Activated T-cell treated with anti-CD3 and anti-CD28 coated beads, Interleukin-2, amount 50 U/mL, for 72 hours (primary cell): ENCODE data around the gene ZSCAN16. TPM values are rescaled to one million over a fixed set of nuclear protein-coding genes. Genes with fewer than 3 reads are reported as not detected.
"Not testable (repeated sequence)": the region's sequence is repeated elsewhere in the genome, so short reads cannot be mapped to it uniquely, and the experiment has no call there.

Source experiments
- ATAC-seq, 2 donors: fragments of 150-1000 bp; cut with Tn5 transposase; replicated peaks in 1 of 2; 2 replicates each; pipeline ENCODE4 v1.10.0; 2021; ENCODE audit warnings: moderate library complexity in 2 of 2, mild to moderate bottlenecking in 1 of 2
- DNase-seq, 2 donors: peaks; one replicate each; pipeline ENCODE4 v3.0.0; 2021 to 2022; ENCODE audit warnings: mixed read lengths in 1 of 2
- H3K27ac Mint-ChIP-seq: one replicate; pipeline ENCODE4 v1.8.0; 2022; ENCODE audit warnings: mild to moderate bottlenecking, moderate library complexity, mixed read lengths
- H3K27me3 Mint-ChIP-seq: one replicate; pipeline ENCODE4 v1.8.0; 2022; ENCODE audit warnings: low read depth, mixed read lengths
- H3K36me3 Mint-ChIP-seq, 2 donors: one replicate each; pipeline ENCODE4 v1.8.0; 2022; ENCODE audit warnings: mixed read lengths in 2 of 2, mild to moderate bottlenecking in 1 of 2; ENCODE audit not compliant: insufficient read depth in 2 of 2
- H3K4me1 Mint-ChIP-seq: one replicate; pipeline ENCODE4 v1.8.0; 2022; ENCODE audit warnings: low read depth, mixed read lengths
- H3K4me3 Mint-ChIP-seq, 2 donors: one replicate each; pipeline ENCODE4 v1.8.0; 2022; ENCODE audit warnings: mild to moderate bottlenecking in 2 of 2, mixed read lengths in 2 of 2, moderate library complexity in 2 of 2
- H3K9me3 Mint-ChIP-seq, 2 donors: one replicate each; pipeline ENCODE4 v1.8.0; 2022; ENCODE audit warnings: mixed read lengths in 2 of 2
- total RNA-seq, 2 donors: library from RNA; stranded (reverse); gene quantifications; one replicate each; pipeline ENCODE4 v1.2.3, GENCODE V29; 2022

The ZSCAN16 gene
- total RNA-seq, 2 donors from 2014 or later: 5.1 to 7.9 TPM

DNA sequence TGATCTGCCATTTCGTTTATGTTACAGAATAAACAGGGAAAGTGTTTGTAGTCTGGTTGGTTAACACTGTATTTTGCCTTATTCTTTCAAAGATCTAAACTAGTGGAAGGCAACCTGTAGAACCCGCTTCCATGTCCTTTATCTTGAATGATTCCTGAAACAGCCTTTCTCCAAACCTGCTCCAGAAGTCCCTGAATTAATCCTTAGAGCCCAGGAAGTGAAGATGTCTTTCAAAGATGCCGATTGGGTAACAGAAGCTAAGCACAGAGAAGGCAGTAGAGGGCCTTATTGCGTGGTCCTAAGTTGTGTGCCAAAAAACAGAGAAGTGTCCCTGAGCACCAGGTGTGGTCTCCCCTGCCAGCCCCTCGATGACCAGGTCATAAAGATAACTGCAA lies 19.2 kb upstream of the ZSCAN16 start:
- Mint-ChIP-seq H3K27me3 (peaks cover 7% of the 10 kb centered on the region), H3K36me3 (peaks cover 3 to 5% of the 10 kb centered on the region in 2 donors), H3K27ac (peak overlapping the region; percentile 24), H3K4me1 (peaks cover 4% of the 10 kb centered on the region), H3K9me3 (peaks cover 3 to 5% of the 10 kb centered on the region in 2 donors), H3K4me3 (peak overlapping the region; percentile 87 to 96)
- no peak for DNase-seq
- peak in 1 of 2 donors; percentile 6 for ATAC-seq

DNA sequence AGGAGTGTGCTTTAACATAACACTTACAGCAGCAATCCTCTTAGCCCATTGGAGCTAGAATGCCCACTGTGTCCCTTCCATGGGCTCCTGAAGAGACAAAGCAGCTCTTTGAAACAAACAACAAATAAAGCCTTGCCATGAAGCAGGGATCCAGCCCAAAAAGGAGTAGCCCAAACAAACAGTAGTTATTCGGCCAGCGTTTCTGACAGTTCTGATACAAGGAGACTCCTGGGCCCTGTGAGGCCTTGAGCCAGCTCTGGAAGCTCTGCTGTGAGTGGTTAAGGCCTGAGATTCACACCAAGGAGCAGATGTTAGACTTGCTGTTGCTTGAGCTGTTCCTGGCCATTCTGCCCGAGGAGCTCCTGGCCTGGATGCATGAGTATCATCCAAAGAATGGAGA lies 16.9 kb upstream of the ZSCAN16 start:
- DNase-seq (no peak), ATAC-seq (no peak)
- no peak overlapping the region for H3K27ac Mint-ChIP-seq

DNA sequence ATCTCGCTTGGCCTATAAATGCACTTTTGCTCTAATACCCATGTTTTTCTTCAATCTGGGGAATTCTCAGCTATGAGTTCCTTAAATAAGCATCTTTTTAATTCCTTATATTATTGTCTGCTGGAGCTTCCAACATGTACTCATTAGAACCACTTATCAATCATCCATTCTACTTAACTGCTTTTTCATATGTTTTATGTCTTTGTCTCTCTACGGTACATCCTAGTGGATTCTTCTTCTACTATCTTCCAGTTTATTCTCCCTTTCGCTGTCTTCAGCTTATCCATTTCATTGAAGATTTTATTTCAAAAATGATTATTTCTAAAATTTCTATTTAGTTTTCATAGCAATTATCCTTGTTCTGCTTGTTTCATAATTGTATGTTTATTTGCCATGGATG lies 12.4 kb upstream of the ZSCAN16 start:
- H3K27me3 Mint-ChIP-seq: no peaks in the 10 kb centered on the region
- no peaks in the 10 kb centered on the region for H3K9me3 Mint-ChIP-seq
- H3K4me1 Mint-ChIP-seq: no peaks in the 10 kb centered on the region
- no peak for DNase-seq
- H3K36me3 Mint-ChIP-seq: peaks cover 5 to 11% of the 10 kb centered on the region in 2 donors
- H3K27ac Mint-ChIP-seq: no peak overlapping the region
- ATAC-seq: no peak
- no peak overlapping the region for H3K4me3 Mint-ChIP-seq

More for the DNA sequence above, 16.9 kb upstream of the ZSCAN16 start:
- H3K4me3 Mint-ChIP-seq: no peak overlapping the region
- peaks cover 3% of the 10 kb centered on the region in 2 donors for H3K36me3 Mint-ChIP-seq
- H3K4me1 Mint-ChIP-seq: peaks cover 4% of the 10 kb centered on the region
- peaks cover 4% of the 10 kb centered on the region for H3K27me3 Mint-ChIP-seq
- peaks cover 3% of the 10 kb centered on the region in 2 donors for H3K9me3 Mint-ChIP-seq

DNA sequence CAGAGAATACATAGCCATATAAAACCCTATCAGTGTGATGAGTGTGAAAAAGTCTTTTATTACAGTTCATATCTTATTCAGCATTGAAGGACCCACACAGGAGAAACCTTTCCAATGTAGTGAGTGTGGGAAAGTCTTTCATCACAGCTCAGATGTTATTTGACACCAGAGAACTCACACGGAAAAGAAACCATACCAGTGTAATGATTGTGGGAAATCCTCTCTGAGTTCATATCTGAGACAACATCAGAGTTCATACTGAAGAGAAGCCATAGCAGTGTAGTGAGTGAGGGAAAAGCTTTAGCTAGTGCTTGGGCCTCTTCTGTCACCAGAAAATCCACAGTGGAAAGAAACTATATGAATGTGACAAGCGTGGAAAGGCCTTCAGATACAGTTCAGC lies 8.6 kb upstream of the ZSCAN16 start:
- no peak for ATAC-seq
- Mint-ChIP-seq H3K9me3 (no peaks in the 10 kb centered on the region), H3K27ac (no peak overlapping the region), H3K27me3 (no peaks in the 10 kb centered on the region), H3K4me3 (no peak overlapping the region), H3K36me3 (peaks cover 7 to 27% of the 10 kb centered on the region in 2 donors), H3K4me1 (no peaks in the 10 kb centered on the region)
- DNase-seq: no peak

DNA sequence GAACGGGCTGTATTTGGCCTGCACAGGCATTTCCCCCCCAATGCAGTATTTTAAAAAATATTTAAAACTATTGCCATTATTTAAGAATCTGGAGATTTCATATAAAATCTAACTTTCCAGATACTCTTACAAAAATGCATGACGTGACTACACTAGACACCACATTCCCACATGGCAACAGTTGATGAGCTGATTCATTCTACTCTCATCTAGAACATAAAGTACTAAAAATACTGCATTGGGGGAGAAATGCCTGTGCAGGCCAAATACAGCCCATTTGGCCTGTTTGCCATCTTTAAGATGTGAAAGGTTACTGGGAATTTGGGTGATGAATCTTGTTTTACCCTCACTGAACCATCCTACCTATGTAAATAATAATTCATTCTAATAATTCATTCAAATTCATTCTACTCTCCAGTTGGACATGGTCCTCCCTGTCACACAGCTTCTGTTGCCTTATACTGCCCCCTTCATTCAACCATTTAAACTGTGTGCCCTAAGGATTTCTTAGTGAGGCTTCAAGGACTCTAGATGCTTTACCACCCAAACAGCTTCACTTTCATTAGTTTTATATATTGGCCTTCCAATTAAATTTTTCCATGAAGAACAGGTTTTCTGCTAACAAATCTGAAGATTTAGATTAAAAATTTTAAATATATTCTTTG lies 6.9 kb upstream of the ZSCAN16 start:
- DNase-seq (no peak), ATAC-seq (no peak)
- H3K4me1 Mint-ChIP-seq: no peaks in the 10 kb centered on the region
- no peak overlapping the region for H3K4me3 Mint-ChIP-seq
- H3K9me3 Mint-ChIP-seq: no peaks in the 10 kb centered on the region
- H3K27me3 Mint-ChIP-seq: no peaks in the 10 kb centered on the region
- no peak overlapping the region for H3K27ac Mint-ChIP-seq
- peaks cover 7 to 34% of the 10 kb centered on the region in 2 donors for H3K36me3 Mint-ChIP-seq

DNA sequence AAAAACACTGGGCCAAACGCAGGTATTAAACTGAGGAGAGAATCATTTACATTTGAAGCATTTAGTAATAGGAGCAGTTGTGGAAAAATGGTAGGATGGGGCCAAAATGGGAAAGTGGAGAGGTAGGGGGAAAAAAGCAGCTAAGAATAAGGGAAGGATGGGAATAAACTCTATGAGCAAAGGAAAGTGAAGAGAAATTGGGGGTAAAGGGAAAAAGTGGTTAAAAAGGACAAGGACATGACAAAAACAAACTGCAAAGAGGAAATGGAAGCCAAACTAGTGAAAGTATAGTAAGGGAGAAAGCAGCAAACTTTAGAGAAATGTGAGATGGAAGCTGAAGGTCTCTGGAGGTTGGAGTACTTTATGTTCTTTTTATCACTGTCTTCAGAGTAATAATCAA lies 6.2 kb upstream of the ZSCAN16 start:
- ATAC-seq (no peak), DNase-seq (no peak)
- no peak overlapping the region for H3K27ac Mint-ChIP-seq
- no peaks in the 10 kb centered on the region for H3K27me3 Mint-ChIP-seq
- no peak overlapping the region for H3K4me3 Mint-ChIP-seq
- peaks cover 9 to 39% of the 10 kb centered on the region in 2 donors for H3K36me3 Mint-ChIP-seq
- no peaks in the 10 kb centered on the region for H3K9me3 Mint-ChIP-seq
- peaks cover 3% of the 10 kb centered on the region for H3K4me1 Mint-ChIP-seq

DNA sequence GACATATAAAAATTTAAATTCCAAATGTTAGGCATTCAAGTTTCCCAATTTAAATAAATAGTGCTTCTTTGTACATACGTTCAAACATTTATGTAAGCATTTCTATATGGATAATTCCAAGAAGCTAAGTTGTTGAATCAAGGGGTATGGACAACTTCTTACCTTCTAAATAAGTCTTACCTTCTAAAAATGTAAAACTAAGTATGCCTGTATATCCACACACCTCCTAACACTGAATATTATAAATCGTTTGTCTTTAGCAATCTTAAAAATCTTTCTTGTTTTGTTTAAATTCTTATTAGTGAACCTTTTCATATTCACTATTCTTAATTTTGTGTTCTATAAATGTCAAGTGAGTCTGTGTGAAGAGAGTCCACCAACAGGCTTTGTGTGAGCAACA lies 2.5 kb upstream of the ZSCAN16 start:
- ATAC-seq: no peak
- Mint-ChIP-seq H3K9me3 (no peaks in the 10 kb centered on the region), H3K4me1 (peaks cover 40% of the 10 kb centered on the region), H3K27ac (peak overlapping the region; percentile 38), H3K4me3 (no peak overlapping the region), H3K27me3 (no peaks in the 10 kb centered on the region), H3K36me3 (peaks cover 9 to 38% of the 10 kb centered on the region in 2 donors)
- no peak for DNase-seq

DNA sequence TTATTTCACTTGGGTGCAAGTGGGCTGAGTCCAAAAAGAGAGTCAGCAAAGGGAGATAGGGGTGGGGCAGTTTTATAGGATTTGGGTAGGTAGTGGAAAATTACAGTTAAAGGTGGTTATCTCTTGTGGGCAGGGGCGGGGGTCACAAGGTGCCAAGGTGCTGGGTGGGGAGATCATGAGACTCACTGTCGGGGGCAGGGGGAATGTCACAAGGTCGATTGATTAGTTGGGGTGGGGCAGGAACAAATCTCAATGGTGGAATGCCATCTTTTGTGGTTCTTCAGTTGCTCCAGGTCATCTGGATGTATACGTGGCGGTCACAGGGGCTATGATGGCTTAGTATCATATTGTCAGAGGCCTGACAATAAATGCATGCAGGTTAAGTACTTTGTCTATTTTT lies 2.1 kb upstream of the ZSCAN16 start:
- not testable (repeated sequence) for H3K4me3 Mint-ChIP-seq, ATAC-seq, DNase-seq, H3K27me3 Mint-ChIP-seq, H3K9me3 Mint-ChIP-seq
- Mint-ChIP-seq H3K4me1 (peaks cover 44% of the 10 kb centered on the region), H3K36me3 (peaks cover 9 to 38% of the 10 kb centered on the region in 2 donors), H3K27ac (peak overlapping the region; percentile 38)

DNA sequence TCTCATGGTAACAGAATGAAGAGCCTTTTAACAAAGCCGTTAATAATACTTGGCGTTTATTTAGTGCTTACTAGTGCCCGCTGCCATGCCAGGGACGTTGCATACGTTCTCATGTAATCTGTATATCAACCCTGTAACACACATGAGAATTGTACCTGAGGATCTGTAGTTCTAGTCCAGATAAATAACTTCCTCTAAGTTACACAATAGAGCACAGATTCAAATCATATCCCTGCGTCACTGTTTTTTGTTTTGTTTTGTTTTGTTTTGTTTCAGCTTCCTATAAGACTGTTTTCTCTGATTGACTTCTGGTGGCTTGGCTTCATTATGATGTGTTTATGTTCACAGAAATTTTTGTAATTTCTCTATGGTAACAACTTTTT lies 553 bp downstream of the ZSCAN16 start:
- no peaks in the 10 kb centered on the region for H3K27me3 Mint-ChIP-seq
- peaks cover 56% of the 10 kb centered on the region for H3K4me1 Mint-ChIP-seq
- peak; percentile 22 to 35 for ATAC-seq

DNA sequence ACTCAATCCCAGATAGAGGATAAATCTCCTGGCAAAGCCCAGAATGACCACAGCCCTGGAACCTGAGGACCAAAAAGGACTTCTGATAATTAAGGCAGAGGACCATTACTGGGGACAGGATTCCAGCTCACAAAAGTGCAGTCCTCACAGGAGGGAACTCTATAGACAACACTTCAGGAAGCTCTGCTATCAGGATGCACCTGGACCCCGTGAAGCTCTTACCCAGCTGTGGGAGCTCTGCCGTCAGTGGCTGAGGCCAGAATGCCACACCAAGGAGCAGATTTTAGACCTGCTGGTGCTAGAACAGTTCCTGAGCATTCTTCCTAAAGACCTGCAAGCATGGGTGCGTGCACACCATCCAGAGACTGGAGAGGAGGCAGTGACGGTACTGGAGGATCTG lies 992 bp downstream of the ZSCAN16 start:
- no peaks in the 10 kb centered on the region for H3K27me3 Mint-ChIP-seq
- ATAC-seq (no peak), DNase-seq (no peak)
- peak overlapping the region; percentile 98 to 99 for H3K4me3 Mint-ChIP-seq
- H3K36me3 Mint-ChIP-seq: peaks cover 6 to 29% of the 10 kb centered on the region in 2 donors
- peak overlapping the region; percentile 99 for H3K27ac Mint-ChIP-seq
- H3K4me1 Mint-ChIP-seq: peaks cover 58% of the 10 kb centered on the region
- H3K9me3 Mint-ChIP-seq: no peaks in the 10 kb centered on the region

More for the DNA sequence above, 553 bp downstream of the ZSCAN16 start:
- peak overlapping the region; percentile 99 for H3K27ac Mint-ChIP-seq
- H3K4me3 Mint-ChIP-seq: peak overlapping the region; percentile 98 to 99
- no peaks in the 10 kb centered on the region for H3K9me3 Mint-ChIP-seq
- no peak for DNase-seq
- H3K36me3 Mint-ChIP-seq: peaks cover 6 to 33% of the 10 kb centered on the region in 2 donors

DNA sequence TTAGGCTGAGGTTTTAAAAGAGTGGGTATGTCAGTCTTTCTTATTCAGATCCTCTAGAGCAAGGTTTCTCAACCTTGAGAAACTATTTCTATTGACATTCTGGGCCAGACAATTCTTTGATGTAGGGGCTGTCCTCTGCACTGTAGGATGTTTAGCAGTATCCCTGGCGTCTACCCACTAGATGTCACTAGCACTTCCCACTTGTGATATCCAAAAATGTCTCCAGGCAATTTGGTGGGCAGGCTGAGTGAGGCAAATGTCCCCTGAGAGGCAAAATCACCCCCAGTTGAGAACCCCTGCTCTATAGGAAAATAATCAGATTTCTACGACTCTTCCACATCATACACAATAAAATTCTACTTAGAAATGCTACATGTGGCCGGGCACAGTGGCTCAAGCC lies 9.6 kb downstream of the ZSCAN16 start:
- H3K4me1 Mint-ChIP-seq: peaks cover 59% of the 10 kb centered on the region
- peak overlapping the region; percentile 35 to 37 for H3K4me3 Mint-ChIP-seq
- peaks cover 5 to 12% of the 10 kb centered on the region in 2 donors for H3K36me3 Mint-ChIP-seq
- H3K9me3 Mint-ChIP-seq: no peaks in the 10 kb centered on the region
- no peak for ATAC-seq
- DNase-seq: peak in 1 of 2 donors; percentile 21
- peak overlapping the region; percentile 70 for H3K27ac Mint-ChIP-seq
- H3K27me3 Mint-ChIP-seq: no peaks in the 10 kb centered on the region

DNA sequence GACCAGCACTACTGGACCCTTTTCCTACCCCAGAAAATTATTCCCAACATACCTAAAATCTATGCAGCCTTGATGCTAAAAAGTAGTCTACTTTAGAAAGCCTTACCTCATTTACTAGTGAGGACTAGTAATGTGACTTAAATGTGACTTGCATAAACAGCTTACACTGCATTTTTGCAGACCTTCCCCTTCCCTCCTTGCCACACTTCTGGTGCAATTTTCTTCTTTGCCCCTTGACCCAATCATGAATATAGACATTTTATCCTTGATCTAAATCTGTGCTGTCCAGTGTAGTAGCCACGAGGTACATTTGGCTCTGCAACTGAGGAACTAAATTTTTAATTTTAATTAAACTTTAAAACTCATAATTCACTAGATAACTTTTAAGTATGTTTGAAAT lies 10.3 kb downstream of the ZSCAN16 start:
- Mint-ChIP-seq H3K9me3 (no peaks in the 10 kb centered on the region), H3K27ac (peak overlapping the region; percentile 11), H3K27me3 (no peaks in the 10 kb centered on the region), H3K4me3 (peak overlapping the region in 1 of 2 donors; percentile 46), H3K4me1 (peaks cover 60% of the 10 kb centered on the region), H3K36me3 (peaks cover 5 to 9% of the 10 kb centered on the region in 2 donors)
- ATAC-seq (no peak), DNase-seq (no peak)

DNA sequence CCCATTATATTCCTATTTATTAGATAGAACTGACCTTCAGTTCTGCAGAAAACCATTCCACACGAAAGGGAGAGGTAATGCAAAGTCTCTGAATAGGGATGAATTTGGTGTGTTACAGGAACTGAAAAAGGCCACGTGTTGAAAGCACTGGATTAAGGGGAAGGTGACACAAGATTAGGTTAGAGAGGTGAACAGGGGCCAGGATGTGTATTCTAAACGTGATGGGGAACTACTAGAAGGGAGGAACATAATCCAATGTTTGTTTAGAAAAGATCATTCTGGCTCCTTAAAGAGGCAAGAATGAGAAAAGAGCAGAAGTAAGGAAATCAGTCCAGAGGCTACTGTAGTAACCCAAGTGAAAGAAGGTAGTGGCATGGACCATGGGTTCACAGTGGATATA lies 11.0 kb downstream of the ZSCAN16 start:
- Mint-ChIP-seq H3K27ac (peak overlapping the region; percentile 94), H3K36me3 (peaks cover 5 to 6% of the 10 kb centered on the region in 2 donors), H3K4me1 (peaks cover 65% of the 10 kb centered on the region), H3K9me3 (no peaks in the 10 kb centered on the region), H3K27me3 (no peaks in the 10 kb centered on the region), H3K4me3 (peak overlapping the region; percentile 91 to 94)
- no peak for DNase-seq
- no peak for ATAC-seq
